CD14-positive monocyte (primary cell): ENCODE results near the gene MINDY3. TPM values are rescaled to one million over a fixed set of nuclear protein-coding genes. Genes with fewer than 3 reads are reported as not detected.

Source experiments
- DNase-seq, 3 donors: peaks; one replicate each; pipeline ENCODE4 v3.0.0-alpha.2; 2011 to 2022
- H2AFZ ChIP-seq: 2 replicates; pipeline ENCODE4 v1.6.0; 2012; ENCODE audit warnings: mild to moderate bottlenecking, low read depth, low read length, inconsistent platforms; ENCODE audit not compliant: insufficient read depth, poor library complexity, severe bottlenecking
- H3K27ac ChIP-seq, 2 donors: 1 replicate in 1 of 2; 2 replicates in 1 of 2; pipeline ENCODE4 v1.5.1; 2012 to 2013; ENCODE audit warnings: low read length in 2 of 2, control low read depth in 1 of 2, inconsistent platforms in 1 of 2, low read depth in 1 of 2, mild to moderate bottlenecking in 1 of 2
- H3K27me3 ChIP-seq, 2 donors: one replicate each; pipeline versions ENCODE4 v1.6.0 to v1.6.1; 2011 to 2013; ENCODE audit warnings: low read length in 2 of 2; ENCODE audit not compliant: control insufficient read depth in 2 of 2, insufficient read depth in 2 of 2
- H3K36me3 ChIP-seq, 2 donors: replicated peaks in 1 of 2; 1 replicate in 1 of 2; 2 replicates in 1 of 2; pipeline versions ENCODE4 v1.5.1 to v1.6.1; 2012 to 2013; ENCODE audit warnings: low read length in 2 of 2, control low read depth in 1 of 2, inconsistent platforms in 1 of 2, mild to moderate bottlenecking in 1 of 2; ENCODE audit not compliant: insufficient read depth in 2 of 2, control insufficient read depth in 1 of 2
- H3K4me1 ChIP-seq, 2 donors: 1 replicate in 1 of 2; 2 replicates in 1 of 2; pipeline versions ENCODE4 v1.5.1 to v1.6.1; 2012 to 2013; ENCODE audit warnings: low read length in 2 of 2, control low read depth in 1 of 2, inconsistent platforms in 1 of 2, mild to moderate bottlenecking in 1 of 2, moderate library complexity in 1 of 2; ENCODE audit not compliant: insufficient read depth in 2 of 2, control insufficient read depth in 1 of 2
- H3K4me2 ChIP-seq: replicated peaks from 2 replicates; pipeline ENCODE3; 2012; ENCODE audit warnings: low read length, moderate library complexity, mild to moderate bottlenecking; ENCODE audit not compliant: poor library complexity, severe bottlenecking; ENCODE audit errors: extremely low read depth
- H3K4me3 ChIP-seq, 3 experiments: fragments of 200-600 bp in 1 of 3; sonication (generic) in 1 of 3; replicated peaks in 1 of 3; 1 replicate in 2 of 3; 2 replicates in 1 of 3; pipeline ENCODE4 v1.5.1; 2011 to 2013; ENCODE audit warnings: low read length in 3 of 3, mild to moderate bottlenecking in 3 of 3, control low read depth in 2 of 3, low read depth in 2 of 3, inconsistent platforms in 1 of 3, moderate library complexity in 1 of 3
- H3K79me2 ChIP-seq: 2 replicates; pipeline ENCODE4 v1.6.0; 2012; ENCODE audit warnings: mild to moderate bottlenecking, control low read depth, inconsistent platforms, low read length, moderate library complexity; ENCODE audit not compliant: insufficient read depth
- H3K9ac ChIP-seq: 2 replicates; pipeline ENCODE4 v1.6.0; 2017; ENCODE audit warnings: low read length, mild to moderate bottlenecking; ENCODE audit not compliant: insufficient read depth, poor library complexity, severe bottlenecking
- H3K9me3 ChIP-seq, 2 donors: replicated peaks in 1 of 2; 1 replicate in 1 of 2; 2 replicates in 1 of 2; pipeline versions ENCODE4 v1.5.1 to v1.6.1; 2012 to 2013; ENCODE audit warnings: low read length in 2 of 2, control low read depth in 1 of 2; ENCODE audit not compliant: control insufficient read depth in 1 of 2, insufficient read depth in 1 of 2
- H4K20me1 ChIP-seq: 2 replicates; pipeline ENCODE4 v1.6.0; 2012; ENCODE audit warnings: mild to moderate bottlenecking, low read length, control low read depth, moderate library complexity; ENCODE audit not compliant: insufficient read depth
- H3K27ac Mint-ChIP-seq, 7 donors: one replicate each; pipeline ENCODE4 v1.8.0; 2020; ENCODE audit warnings: mild to moderate bottlenecking in 7 of 7, mixed read lengths in 7 of 7, moderate library complexity in 6 of 7, inconsistent platforms in 2 of 7
- H3K27me3 Mint-ChIP-seq, 3 donors: one replicate each; pipeline ENCODE4 v1.8.0; 2021 to 2022; ENCODE audit warnings: low read depth in 3 of 3, mild to moderate bottlenecking in 3 of 3, mixed read lengths in 3 of 3, moderate library complexity in 3 of 3, inconsistent platforms in 1 of 3
- H3K36me3 Mint-ChIP-seq, 2 donors: one replicate each; pipeline ENCODE4 v1.8.0; 2020; ENCODE audit warnings: mixed read lengths in 2 of 2, inconsistent platforms in 1 of 2, mild to moderate bottlenecking in 1 of 2
- H3K4me1 Mint-ChIP-seq: one replicate; pipeline ENCODE4 v1.8.0; 2020; ENCODE audit warnings: mild to moderate bottlenecking, mixed read lengths
- H3K4me3 Mint-ChIP-seq, 2 donors: one replicate each; pipeline ENCODE4 v1.8.0; 2020; ENCODE audit warnings: mild to moderate bottlenecking in 2 of 2, mixed read lengths in 2 of 2, moderate library complexity in 1 of 2
- H3K9me3 Mint-ChIP-seq, 7 donors: one replicate each; pipeline ENCODE4 v1.8.0; 2020 to 2022; ENCODE audit warnings: mixed read lengths in 7 of 7, mild to moderate bottlenecking in 6 of 7, moderate library complexity in 6 of 7, inconsistent platforms in 2 of 7
- WGBS: methylation state at CpG from one replicate; pipeline ENCODE4 v1.1.5; 2013; ENCODE audit warnings: missing lambda C conversion rate; ENCODE audit not compliant: insufficient coverage; 5-methylcytosine and 5-hydroxymethylcytosine counted together
- intact Hi-C, 2 donors: fragments of 100-400 bp; cut with micrococcal nuclease; formaldehyde crosslinking; loops; one replicate each; pipeline versions ENCODE4 v1.15.0 to v1.15.1; 2023
- polyA minus RNA-seq: library from RNA; depleted of rRNA, polyadenylated mRNA; stranded (reverse); fragments of >200 nt; gene quantifications from 2 replicates; pipeline ENCODE4 v1.2.3, GENCODE V29; 2012
- polyA plus RNA-seq, 3 donors: library from polyadenylated mRNA; depleted of rRNA in 1 of 3; unstranded in 2 of 3; stranded (reverse) in 1 of 3; fragments of 300-500 nt in 2 of 3; fragments of >200 nt in 1 of 3; fragmentation: Illumina TruSeq in 2 of 3; gene quantifications; 1 replicate in 2 of 3; 2 replicates in 1 of 3; pipeline ENCODE4 v1.2.3, GENCODE V29; 2012 to 2021
- total RNA-seq, 12 experiments: library from RNA in 1 of 12; stranded (reverse) in 1 of 12; fragments of 120-200 nt in 1 of 12; gene quantifications; one replicate each; pipeline ENCODE4 v1.2.4 and lab custom pipeline; 2013 to 2026; ENCODE audit warnings: mixed read lengths in 6 of 12, inconsistent platforms in 1 of 12
- TF ChIP-seq, protein P1 (sequence below): fragments of 200-600 bp; IDR thresholded peaks from one replicate; pipeline ENCODE4 v1.8.0; 2022; ENCODE audit warnings: antibody characterized with exemption, mild to moderate bottlenecking

The MINDY3 gene
- 24.1 TPM for total RNA-seq (2013)
- polyA plus RNA-seq, result 10 to 100 TPM in 1 of 3 donors, 1 to 10 TPM in 2; 2.4 to 14.8 (median 4.4) TPM
- polyA minus RNA-seq, result 5.4 and 7.9 TPM in 2 replicates
- total RNA-seq (lab: John Stamatoyannopoulos, UW), result 17.2 to 37.7 (median 29.0) reads per million in 11 experiments

DNA sequence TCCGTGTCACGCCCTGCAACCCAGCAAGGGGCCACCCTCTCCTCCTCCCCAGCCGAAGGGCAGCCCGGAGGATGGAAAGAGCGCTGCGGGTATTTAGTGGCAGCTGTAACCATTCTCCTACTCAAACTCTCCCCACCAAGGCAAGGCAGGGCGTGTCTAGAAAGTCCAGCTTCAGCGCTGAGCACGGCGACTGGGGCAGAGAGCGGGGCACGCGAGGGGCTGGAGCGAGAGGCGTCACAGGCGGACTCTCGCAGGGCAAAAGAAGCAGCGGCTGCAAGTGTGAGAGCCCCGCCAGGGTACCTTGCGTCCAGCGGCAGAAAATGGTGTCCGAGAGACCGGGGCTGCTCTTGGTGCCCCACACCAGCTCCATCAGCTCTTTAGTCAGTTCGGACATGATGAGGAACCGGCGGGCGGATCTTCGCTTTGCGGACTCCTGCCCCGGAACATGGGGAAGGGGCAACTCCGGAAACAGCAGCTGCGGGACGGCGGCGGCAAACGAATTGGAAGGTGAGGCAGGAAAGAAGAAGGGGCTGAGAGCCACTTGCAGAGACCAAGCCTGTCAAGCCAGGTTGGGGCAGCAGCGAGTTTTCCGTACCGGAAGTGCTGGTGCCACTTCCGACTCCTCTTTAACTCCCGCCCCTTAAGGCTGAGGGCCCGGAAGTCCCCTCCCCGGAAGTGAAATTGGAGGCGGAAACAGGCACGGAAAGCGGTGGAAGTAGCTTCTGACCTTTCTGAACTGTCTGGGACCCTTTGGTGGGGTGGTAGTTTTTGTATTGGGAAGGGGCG is at the start of gene MINDY3:
Gene MINDY3, minus strand, starts transcription at position 602 of the 786 bp plus-strand sequence. Its CDS starts 208 bp downstream, at position 394.
- Mint-ChIP-seq H3K4me3 (peak within 1 kb of the TSS; percentile 98 to 99), H3K27me3 (peaks cover 2 to 9% (median 5%) of the 10 kb centered on the region in 3 donors), H3K4me1 (peaks cover 35% of the 10 kb centered on the region), H3K27ac (peak within 1 kb of the TSS; percentile 88 to 98 (median 94)), H3K9me3 (peaks cover 0 to 8% (median 2%) of the 10 kb centered on the region in 7 donors), H3K36me3 (peaks cover 0 to 7% of the 10 kb centered on the region in 2 donors)
- intact Hi-C loops, result no loop called here
- TF ChIP-seq, protein P1, sequence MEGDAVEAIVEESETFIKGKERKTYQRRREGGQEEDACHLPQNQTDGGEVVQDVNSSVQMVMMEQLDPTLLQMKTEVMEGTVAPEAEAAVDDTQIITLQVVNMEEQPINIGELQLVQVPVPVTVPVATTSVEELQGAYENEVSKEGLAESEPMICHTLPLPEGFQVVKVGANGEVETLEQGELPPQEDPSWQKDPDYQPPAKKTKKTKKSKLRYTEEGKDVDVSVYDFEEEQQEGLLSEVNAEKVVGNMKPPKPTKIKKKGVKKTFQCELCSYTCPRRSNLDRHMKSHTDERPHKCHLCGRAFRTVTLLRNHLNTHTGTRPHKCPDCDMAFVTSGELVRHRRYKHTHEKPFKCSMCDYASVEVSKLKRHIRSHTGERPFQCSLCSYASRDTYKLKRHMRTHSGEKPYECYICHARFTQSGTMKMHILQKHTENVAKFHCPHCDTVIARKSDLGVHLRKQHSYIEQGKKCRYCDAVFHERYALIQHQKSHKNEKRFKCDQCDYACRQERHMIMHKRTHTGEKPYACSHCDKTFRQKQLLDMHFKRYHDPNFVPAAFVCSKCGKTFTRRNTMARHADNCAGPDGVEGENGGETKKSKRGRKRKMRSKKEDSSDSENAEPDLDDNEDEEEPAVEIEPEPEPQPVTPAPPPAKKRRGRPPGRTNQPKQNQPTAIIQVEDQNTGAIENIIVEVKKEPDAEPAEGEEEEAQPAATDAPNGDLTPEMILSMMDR, result no peak
- Histone ChIP-seq H4K20me1 (peaks cover 32% of the 10 kb centered on the region), H3K4me1 (peaks cover 14 to 27% of the 10 kb centered on the region in 2 donors), H3K27me3 (peaks cover 2 to 9% of the 10 kb centered on the region in 2 donors), H3K9ac (peak within 1 kb of the TSS; percentile 82), H3K9me3 (no peaks in the 10 kb centered on the region), H3K4me3 (peak within 1 kb of the TSS; percentile 66 to 98 (median 78)), H3K27ac (peak within 1 kb of the TSS; percentile 49 to 88), H3K4me2 (peak within 1 kb of the TSS; percentile 92), H2AFZ (peak within 1 kb of the TSS; percentile 92), H3K36me3 (peaks cover 0 to under 1% of the 10 kb centered on the region in 2 donors), H3K79me2 (peaks cover 58% of the 10 kb centered on the region)
- peak; percentile 58 to 68 (median 59) for DNase-seq
- WGBS, result under 1% methylated on average over 40 of the region's 47 CpGs

DNA sequence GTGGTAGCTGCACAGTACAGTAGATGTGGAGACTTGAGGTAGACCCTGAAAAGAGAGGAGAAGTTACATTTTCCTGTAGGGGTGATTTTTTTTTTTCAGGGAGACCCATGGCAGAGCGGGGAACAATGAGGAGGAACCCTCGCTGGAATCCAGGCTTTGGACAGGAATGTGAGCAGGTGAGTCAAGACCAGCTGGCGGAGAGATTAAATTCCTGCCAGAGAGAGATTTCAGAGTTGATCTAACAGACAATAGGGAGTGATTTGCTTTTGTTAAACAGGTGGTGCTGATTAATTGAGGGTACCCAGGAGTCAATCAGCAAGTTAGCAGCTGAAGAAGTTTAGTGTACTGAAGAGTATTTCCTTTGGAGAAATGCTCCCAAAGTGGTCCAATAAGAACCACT is 41.6 kb upstream of the MINDY3 start:
- H3K36me3 ChIP-seq, result no peaks in the 10 kb centered on the region

More for the DNA sequence above, 41.6 kb upstream of the MINDY3 start:
- H2AFZ ChIP-seq, result no peak overlapping the region
- no peak overlapping the region for H3K27ac Mint-ChIP-seq
- H3K27ac ChIP-seq, result no peak overlapping the region
- no peaks in the 10 kb centered on the region for H4K20me1 ChIP-seq
- H3K9me3 ChIP-seq, result no peaks in the 10 kb centered on the region
- TF ChIP-seq, protein P1, result no peak
- no peaks in the 10 kb centered on the region for H3K36me3 Mint-ChIP-seq
- intact Hi-C loops, result loop anchor here in 1 of 2 donors (10.0 kb wide), 1 partner anchor 873 kb away; no protein-coding TSS in a partner anchor
- WGBS, result 70% methylated on average over 3 of the region's 3 CpGs
- H3K27me3 Mint-ChIP-seq, result peaks cover 4 to 9% (median 9%) of the 10 kb centered on the region in 3 donors
- H3K4me2 ChIP-seq, result no peak overlapping the region
- no peaks in the 10 kb centered on the region for H3K4me1 ChIP-seq
- no peaks in the 10 kb centered on the region for H3K9me3 Mint-ChIP-seq
- H3K4me3 Mint-ChIP-seq, result no peak overlapping the region
- H3K4me3 ChIP-seq, result no peak overlapping the region
- no peaks in the 10 kb centered on the region for H3K4me1 Mint-ChIP-seq
- H3K9ac ChIP-seq, result no peak overlapping the region
- H3K27me3 ChIP-seq, result peaks cover 0 to 4% of the 10 kb centered on the region in 2 donors
- no peak for DNase-seq
- no peaks in the 10 kb centered on the region for H3K79me2 ChIP-seq
